PC-3 (cell line): ENCODE measurements around the gene HOXC12. TPM values are rescaled to one million over a fixed set of nuclear protein-coding genes. Genes with fewer than 3 reads are reported as not detected.

Experiments used
- ATAC-seq: fragments of 200-7000 bp; cut with Tn5 transposase; 2 replicates; pipeline ENCODE4 v1.9.1; 2020; ENCODE audit warnings: mild to moderate bottlenecking, moderate library complexity
- BruUV-seq: library from RNA; stranded (reverse); fragments of 400-500 nt; replicated peaks from 2 replicates; lab custom pipeline; 2021; lab: Mats Ljungman, UMichigan
- CTCF ChIA-PET: fragments of 300-600 bp; sonication (Branson Sonifier 250); formaldehyde crosslinking; loops from one replicate; lab custom pipeline; 2022; ENCODE audit warnings: antibody characterized with exemption; lab: Charles Lee
- POLR2A ChIA-PET: fragments of 300-600 bp; sonication (Branson Sonifier 250); formaldehyde crosslinking; loops from one replicate; lab custom pipeline; 2022; ENCODE audit warnings: antibody characterized with exemption; ENCODE audit not compliant: unreplicated experiment; lab: Charles Lee
- DNase-seq: peaks from one replicate; pipeline ENCODE4 v3.0.0-alpha.2; 2015
- H2AFZ ChIP-seq: fragments of 300-600 bp; sonication (generic); 2 replicates; pipeline ENCODE4 v1.6.0; 2016; ENCODE audit warnings: antibody characterized with exemption, low read length
- H3F3A ChIP-seq: fragments of 300-600 bp; sonication (generic); one replicate; pipeline ENCODE4 v1.6.0; 2017; ENCODE audit warnings: antibody characterized with exemption, low read length, control low read depth, mild to moderate bottlenecking; ENCODE audit not compliant: unreplicated experiment
- H3K27ac ChIP-seq: fragments of 300-600 bp; sonication (generic); 2 replicates; pipeline ENCODE4 v1.5.1; 2016; ENCODE audit warnings: mild to moderate bottlenecking, low read length
- H3K27me3 ChIP-seq: fragments of 300-600 bp; sonication (generic); 2 replicates; pipeline ENCODE4 v1.6.1; 2016; ENCODE audit warnings: low read length, mixed read lengths
- H3K36me3 ChIP-seq: fragments of 300-600 bp; sonication (generic); 2 replicates; pipeline ENCODE4 v1.6.1; 2016; ENCODE audit warnings: low read depth, mixed run types, low read length, mixed read lengths
- H3K4me1 ChIP-seq: fragments of 300-600 bp; sonication (generic); 2 replicates; pipeline ENCODE4 v1.5.1; 2016; ENCODE audit warnings: low read length; ENCODE audit not compliant: insufficient read depth
- H3K4me2 ChIP-seq: fragments of 300-600 bp; sonication (generic); 2 replicates; pipeline ENCODE4 v1.6.0; 2016; ENCODE audit warnings: low read length
- H3K4me3 ChIP-seq: fragments of 300-600 bp; sonication (generic); 2 replicates; pipeline ENCODE4 v1.5.1; 2016; ENCODE audit warnings: mild to moderate bottlenecking, low read length, mixed read lengths
- H3K79me2 ChIP-seq: fragments of 300-600 bp; sonication (generic); 2 replicates; pipeline ENCODE4 v1.6.1; 2017; ENCODE audit warnings: low read length, mixed read lengths
- H3K9ac ChIP-seq: fragments of 300-600 bp; sonication (generic); 2 replicates; pipeline ENCODE4 v1.6.0; 2016; ENCODE audit warnings: mild to moderate bottlenecking, low read length
- H3K9me2 ChIP-seq: fragments of 300-600 bp; sonication (generic); replicated peaks from 2 replicates; pipeline ENCODE4 v1.6.1; 2016; ENCODE audit warnings: mixed run types, low read length, mixed read lengths
- H3K9me3 ChIP-seq: fragments of 300-600 bp; sonication (generic); 2 replicates; pipeline ENCODE4 v1.6.1; 2016; ENCODE audit warnings: low read length, mixed read lengths
- H4K20me1 ChIP-seq: fragments of 300-600 bp; sonication (generic); 2 replicates; pipeline ENCODE4 v1.6.1; 2016; ENCODE audit warnings: low read length, mixed read lengths
- CTCF ChIP-seq: fragments of 300-600 bp; sonication (generic); conservative IDR thresholded peaks from 2 replicates; pipeline ENCODE4 v1.5.1; 2017; ENCODE audit warnings: antibody characterized with exemption, low read depth, mild to moderate bottlenecking, low read length
- EZH2 ChIP-seq: fragments of 300-600 bp; sonication (generic); IDR thresholded peaks from one replicate; pipeline ENCODE4 v1.6.1; 2017; ENCODE audit warnings: antibody characterized with exemption, mild to moderate bottlenecking, low read length; ENCODE audit not compliant: unreplicated experiment
- EZH2phosphoT487 ChIP-seq: fragments of 300-600 bp; sonication (generic); IDR thresholded peaks from 2 replicates; pipeline ENCODE4 v1.6.1; 2018; ENCODE audit warnings: mild to moderate bottlenecking, antibody characterized with exemption, low read length, borderline replicate concordance
- intact Hi-C: fragments of 100-400 bp; cut with micrococcal nuclease; formaldehyde crosslinking; loops from 2 replicates; pipeline ENCODE4 v1.9.0; 2023
- total RNA-seq: library from RNA; depleted of rRNA; stranded (reverse); fragments of >200 nt; gene quantifications from 2 replicates; pipeline ENCODE4 v1.2.3, GENCODE V29; 2014

Gene HOXC12
- total RNA-seq, 1 experiment from 2014 or later, result 0.33 TPM

- no peak for ATAC-seq
- no peaks in the 10 kb centered on the region for H3K9me2 ChIP-seq
- intact Hi-C loops, result no loop called here
- no peaks in the 10 kb centered on the region for H4K20me1 ChIP-seq
- H3K4me2 ChIP-seq, result no peak overlapping the region
- H3K79me2 ChIP-seq, result peaks cover 20% of the 10 kb centered on the region
- no peak for TF ChIP-seq EZH2
- no peak for TF ChIP-seq CTCF
- TF ChIP-seq EZH2phosphoT487, result no peak
- ChIA-PET POLR2A (interaction anchor here (0.6 kb wide), 1 partner anchor 230 kb away, joined by 4 read pairs; no protein-coding TSS in a partner anchor), CTCF (no interaction called here)
- H3K27me3 ChIP-seq, result no peaks in the 10 kb centered on the region
- no peaks in the 10 kb centered on the region for H3F3A ChIP-seq
- H3K27ac ChIP-seq, result no peak overlapping the region
- no peak for DNase-seq
- no peak overlapping the region for H3K9ac ChIP-seq
- no peak overlapping the region for H3K4me3 ChIP-seq
- H2AFZ ChIP-seq, result no peak overlapping the region
- no peaks in the 10 kb centered on the region for H3K9me3 ChIP-seq
- H3K36me3 ChIP-seq, result no peaks in the 10 kb centered on the region
- BruUV-seq, result no TSS peak
- peaks cover 6% of the 10 kb centered on the region; the same call in 1 of the 2 replicates for H3K4me1 ChIP-seq
These were observed 19.0 kb upstream of the HOXC12 start for GRCh38 chr12:53935383-53936341.

DNA sequence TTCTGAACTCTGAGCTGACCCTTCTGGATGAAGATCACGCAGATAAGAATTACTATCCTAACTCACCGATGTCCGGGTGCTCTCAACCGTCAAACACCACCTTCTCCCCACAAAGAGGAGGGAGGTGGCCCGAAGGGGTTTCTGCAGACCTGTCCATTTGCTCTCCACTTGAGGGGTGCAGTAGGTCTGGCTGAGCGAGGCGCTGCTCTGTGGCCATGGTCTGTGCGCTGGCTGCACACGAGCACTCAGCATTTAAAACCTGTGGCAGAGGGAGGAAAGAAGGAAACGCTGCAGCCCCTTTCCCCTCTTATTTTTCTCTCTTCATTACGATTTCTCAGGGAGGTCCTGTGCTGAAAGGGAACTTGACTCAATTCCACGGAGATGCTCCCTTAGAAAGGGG, 17.6 kb upstream of the HOXC12 start:
- Histone ChIP-seq H3K4me3 (no peak overlapping the region), H3K27ac (no peak overlapping the region), H3K36me3 (no peaks in the 10 kb centered on the region), H3F3A (no peaks in the 10 kb centered on the region), H3K9me2 (no peaks in the 10 kb centered on the region), H4K20me1 (no peaks in the 10 kb centered on the region), H3K4me2 (no peak overlapping the region), H2AFZ (no peak overlapping the region), H3K79me2 (peaks cover 34% of the 10 kb centered on the region), H3K27me3 (no peaks in the 10 kb centered on the region), H3K4me1 (peaks cover 18% of the 10 kb centered on the region; the same call in 1 of the 2 replicates), H3K9me3 (no peaks in the 10 kb centered on the region), H3K9ac (no peak overlapping the region)
- CTCF ChIA-PET, result no interaction called here
- TF ChIP-seq EZH2phosphoT487, result no peak
- no peak for TF ChIP-seq CTCF
- no peak for TF ChIP-seq EZH2
- no TSS peak for BruUV-seq
- no peak for ATAC-seq
- POLR2A ChIA-PET, result no interaction called here
- intact Hi-C loops, result no loop called here
- no peak for DNase-seq
